ENCODE results near the gene ACE. TPM values are rescaled to one million over a fixed set of nuclear protein-coding genes. Genes with fewer than 3 reads are reported as not detected.
A peak's percentile ranks its signal among the peaks of the same experiment; 100 is the strongest.

Gene ACE
- total and polyA plus RNA-seq, 2 donors from 2014 or later: 4.3 to 12.9 TPM

DNA sequence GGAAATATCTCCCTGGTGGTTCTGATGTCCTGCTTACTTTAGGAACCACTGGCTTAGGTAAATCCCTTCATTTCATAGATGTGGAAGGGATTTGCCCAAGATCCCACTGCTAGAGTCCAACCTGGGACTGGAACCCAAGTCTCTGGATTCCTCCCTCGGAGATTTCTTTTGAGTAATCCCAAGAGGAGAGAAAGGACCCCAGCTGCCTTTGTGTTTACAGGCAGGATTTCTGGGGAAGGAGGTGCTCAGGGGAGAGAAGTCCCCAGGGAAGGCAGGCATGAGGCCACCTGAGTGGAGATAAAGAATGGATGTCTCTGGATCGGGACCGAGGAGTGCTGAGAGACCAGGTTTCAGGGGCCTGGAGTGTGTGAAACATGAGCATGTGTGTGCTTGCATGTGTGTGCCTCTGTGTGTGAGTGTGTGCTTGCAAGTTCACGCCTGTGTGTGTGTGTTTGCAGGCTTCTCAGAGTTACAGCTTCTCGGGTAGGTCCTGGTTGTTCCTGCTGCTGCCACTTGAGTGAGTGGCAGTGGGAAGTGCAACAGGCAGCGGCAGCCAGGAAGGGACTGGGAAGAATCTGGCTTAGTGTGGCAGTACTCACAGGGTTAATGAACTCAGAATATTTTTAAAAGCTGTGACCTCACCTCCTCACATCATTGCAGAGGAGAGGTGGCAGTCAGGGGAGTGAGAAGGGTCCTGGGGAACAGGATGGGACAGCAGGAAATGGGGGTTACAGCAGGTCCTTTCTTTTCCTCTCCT, 48.5 kb downstream of the ACE start:
- no peaks in the 10 kb centered on the region for H3K27me3 ChIP-seq (ENCODE audit: control insufficient read depth, insufficient read depth, low read length)

GRCh38 chr17:63526861-63527260, 50.0 kb downstream of the ACE start:
- H3K4me3 ChIP-seq (ENCODE audit: low read length in 3 of 3): no peak overlapping the region
- H3K4me1 ChIP-seq (ENCODE audit: control insufficient read depth in 2 of 3, insufficient read depth in 2 of 3, low read depth in 1 of 3, low read length in 3 of 3): peaks cover 0 to 2% (median 0%) of the 10 kb centered on the region in 3 donors
- H3K27me3 ChIP-seq (ENCODE audit: control insufficient read depth, insufficient read depth, low read length): no peaks in the 10 kb centered on the region
- H3K27ac ChIP-seq (ENCODE audit: low read depth in 2 of 2, low read length in 2 of 2): no peak overlapping the region
- intact Hi-C loops (cut with DNase I): no loop called here
- no peak for FAIRE-seq
- no peaks in the 10 kb centered on the region for H3K9me3 ChIP-seq (ENCODE audit: control insufficient read depth in 2 of 3, insufficient read depth in 1 of 3, low read length in 3 of 3)
- no peak for DNase-seq
- TF ChIP-seq CTCF (IDR thresholded peaks at IDR 0.05; ENCODE audit: borderline replicate concordance, extremely low read depth, insufficient read depth): no peak
- no peaks in the 10 kb centered on the region for H3K36me3 ChIP-seq (ENCODE audit: control insufficient read depth in 2 of 3, insufficient read depth in 3 of 3, low read length in 3 of 3)
- no peak overlapping the region for H3K9ac ChIP-seq (ENCODE audit: low read length in 3 of 3)

More for the DNA sequence above, 48.5 kb downstream of the ACE start:
- Histone ChIP-seq H3K9ac (ENCODE audit: low read length in 3 of 3) (no peak overlapping the region), H3K9me3 (ENCODE audit: control insufficient read depth in 2 of 3, insufficient read depth in 1 of 3, low read length in 3 of 3) (no peaks in the 10 kb centered on the region), H3K27ac (ENCODE audit: low read depth in 2 of 2, low read length in 2 of 2) (no peak overlapping the region), H3K4me3 (ENCODE audit: low read length in 3 of 3) (peak overlapping the region in 1 of 3 donors; percentile 29), H3K36me3 (ENCODE audit: control insufficient read depth in 2 of 3, insufficient read depth in 3 of 3, low read length in 3 of 3) (no peaks in the 10 kb centered on the region), H3K4me1 (ENCODE audit: control insufficient read depth in 2 of 3, insufficient read depth in 2 of 3, low read depth in 1 of 3, low read length in 3 of 3) (peaks cover 0 to 10% (median 9%) of the 10 kb centered on the region in 3 donors)
- no peak for TF ChIP-seq CTCF (IDR thresholded peaks at IDR 0.05; ENCODE audit: borderline replicate concordance, extremely low read depth, insufficient read depth)
- FAIRE-seq (no peak), DNase-seq (no peak)
- intact Hi-C loops (cut with DNase I): no loop called here

GRCh38 chr17:63528183-63528582, 51.3 kb downstream of the ACE start:
- H3K4me3 ChIP-seq (ENCODE audit: low read length in 3 of 3): no peak overlapping the region
- no peak overlapping the region for H3K27ac ChIP-seq (ENCODE audit: low read depth in 2 of 2, low read length in 2 of 2)
- no peaks in the 10 kb centered on the region for H3K4me1 ChIP-seq (ENCODE audit: control insufficient read depth in 2 of 3, insufficient read depth in 2 of 3, low read depth in 1 of 3, low read length in 3 of 3)
- no peaks in the 10 kb centered on the region for H3K36me3 ChIP-seq (ENCODE audit: control insufficient read depth in 2 of 3, insufficient read depth in 3 of 3, low read length in 3 of 3)
- no peak overlapping the region for H3K9ac ChIP-seq (ENCODE audit: low read length in 3 of 3)
- H3K9me3 ChIP-seq (ENCODE audit: control insufficient read depth in 2 of 3, insufficient read depth in 1 of 3, low read length in 3 of 3): no peaks in the 10 kb centered on the region
- FAIRE-seq (no peak), DNase-seq (no peak)
- no peaks in the 10 kb centered on the region for H3K27me3 ChIP-seq (ENCODE audit: control insufficient read depth, insufficient read depth, low read length)
- no peak for TF ChIP-seq CTCF (IDR thresholded peaks at IDR 0.05; ENCODE audit: borderline replicate concordance, extremely low read depth, insufficient read depth)
- intact Hi-C loops (cut with DNase I): no loop called here

All from kidney (tissue), 14 donors.